ENCODE results near the gene SLC41A1. TPM values are rescaled to one million over a fixed set of nuclear protein-coding genes. Genes with fewer than 3 reads are reported as not detected.

SLC41A1 gene
- total RNA-seq, 4 donors from 2014 or later: 4.0 to 21.5 (median 6.8) TPM

DNA sequence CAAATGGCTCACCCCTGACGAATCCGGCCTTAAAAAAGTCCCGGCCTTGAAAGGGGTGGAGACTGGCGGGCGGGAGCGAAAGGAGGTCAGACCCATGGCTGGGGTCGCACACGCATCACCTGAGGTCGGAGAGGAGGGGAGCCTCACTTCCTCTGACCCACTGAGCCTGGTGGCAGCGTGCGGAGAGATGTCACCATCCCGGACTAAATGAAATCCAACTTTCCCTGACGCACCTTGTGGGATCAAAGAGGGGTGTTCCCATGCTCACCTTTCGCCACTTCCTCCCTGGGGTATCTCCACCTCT, 709 bp upstream of the SLC41A1 start:
- Histone ChIP-seq H3K4me1 (peaks cover 0 to 29% (median 4%) of the 10 kb centered on the region in 4 donors), H3K36me3 (no peaks in the 10 kb centered on the region), H3K27ac (peak overlapping the region; percentile 70 to 88 (median 82)), H3K27me3 (no peaks in the 10 kb centered on the region), H3K4me3 (peak overlapping the region; percentile 76 to 98 (median 84)), H3K9me3 (no peaks in the 10 kb centered on the region)
- peak in 1 of 3 donors; percentile 23 for DNase-seq
- TF ChIP-seq POLR2A (IDR thresholded peaks at IDR 0.05): no peak
- no peak for TF ChIP-seq CTCF (IDR thresholded peaks at IDR 0.05)

GRCh38 chr1:205812271-205812877, 624 bp downstream of the SLC41A1 start:
- H3K27ac ChIP-seq: peak overlapping the region; percentile 70 to 88 (median 82)
- H3K36me3 ChIP-seq: no peaks in the 10 kb centered on the region
- H3K4me1 ChIP-seq: peaks cover 0 to 29% (median 4%) of the 10 kb centered on the region in 4 donors
- H3K9me3 ChIP-seq: no peaks in the 10 kb centered on the region
- TF ChIP-seq POLR2A (IDR thresholded peaks at IDR 0.05): no peak
- no peak for TF ChIP-seq CTCF (IDR thresholded peaks at IDR 0.05)
- DNase-seq: peak in 2 of 3 donors; percentile 16 to 51
- no peaks in the 10 kb centered on the region for H3K27me3 ChIP-seq
- H3K4me3 ChIP-seq: peak overlapping the region; percentile 76 to 98 (median 84)

DNA sequence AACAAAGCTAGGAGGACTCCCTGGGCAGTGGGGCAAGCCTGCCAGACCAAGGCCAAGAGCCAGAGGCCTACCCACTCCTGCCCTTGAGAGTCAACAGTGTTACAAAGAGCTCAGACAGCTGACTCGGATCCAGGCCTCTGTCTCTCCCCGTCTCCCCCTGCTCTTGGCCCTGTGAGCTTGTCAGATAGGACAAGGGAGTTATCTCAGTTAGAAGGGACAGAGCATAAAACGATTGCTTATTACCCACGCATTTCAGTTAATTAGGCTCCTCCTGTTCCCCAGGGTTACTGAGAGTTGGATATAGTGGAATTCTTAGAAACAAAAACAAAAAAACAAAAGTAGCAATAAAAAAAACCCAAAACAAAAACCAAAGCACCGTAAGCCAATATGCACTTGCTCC, 1.3 kb downstream of the SLC41A1 start:
- H3K27me3 ChIP-seq: no peaks in the 10 kb centered on the region
- H3K4me1 ChIP-seq: peaks cover 0 to 29% (median 4%) of the 10 kb centered on the region in 4 donors
- H3K4me3 ChIP-seq: peak overlapping the region in 2 of 4 donors; percentile 83 to 86
- H3K36me3 ChIP-seq: no peaks in the 10 kb centered on the region
- peak overlapping the region in 2 of 4 donors; percentile 81 to 82 for H3K27ac ChIP-seq
- no peak for TF ChIP-seq CTCF (IDR thresholded peaks at IDR 0.05)
- no peak for TF ChIP-seq POLR2A (IDR thresholded peaks at IDR 0.05)
- no peaks in the 10 kb centered on the region for H3K9me3 ChIP-seq
- DNase-seq: no peak

DNA sequence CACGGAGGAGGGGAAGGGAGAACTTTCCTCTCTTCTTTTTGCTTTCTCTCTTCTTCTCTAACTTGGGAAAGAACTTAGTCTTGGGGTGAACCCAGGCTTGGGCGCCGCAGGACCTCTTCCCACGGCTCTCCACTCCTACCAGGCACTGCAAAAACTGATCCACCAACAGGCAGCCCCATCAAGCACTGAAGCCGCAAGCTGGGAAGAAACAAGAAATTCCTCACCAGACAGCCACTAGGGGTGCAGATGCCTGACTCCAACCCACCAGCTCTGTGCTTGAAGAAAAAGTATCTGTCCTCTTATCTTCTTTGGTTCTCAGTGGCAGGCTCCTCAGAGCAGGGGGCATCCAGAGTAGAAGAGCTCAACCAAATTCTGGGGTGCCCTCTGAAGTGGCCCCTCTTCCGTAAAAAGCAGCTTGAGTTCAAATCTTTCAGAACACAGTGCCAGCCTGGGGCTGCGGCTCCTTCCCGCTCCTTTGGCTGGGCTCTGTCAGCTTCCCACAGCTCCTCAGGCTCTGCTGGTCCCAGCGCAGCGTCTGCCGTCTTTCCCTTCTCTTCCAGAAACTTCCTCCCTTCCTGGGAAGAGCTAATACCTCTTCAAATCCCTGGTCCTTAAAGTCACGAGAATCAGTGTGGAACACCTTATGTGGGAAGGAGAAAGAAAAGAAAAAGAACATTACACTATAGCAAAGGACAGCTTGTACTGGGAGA, 2.4 kb downstream of the SLC41A1 start:
- H3K27ac ChIP-seq: no peak overlapping the region
- no peak for TF ChIP-seq CTCF (IDR thresholded peaks at IDR 0.05)
- no peak for TF ChIP-seq POLR2A (IDR thresholded peaks at IDR 0.05)
- no peak overlapping the region for H3K4me3 ChIP-seq
- DNase-seq: no peak
- peaks cover 0 to 39% (median 4%) of the 10 kb centered on the region in 4 donors for H3K4me1 ChIP-seq
- no peaks in the 10 kb centered on the region for H3K36me3 ChIP-seq
- no peaks in the 10 kb centered on the region for H3K27me3 ChIP-seq
- H3K9me3 ChIP-seq: no peaks in the 10 kb centered on the region

GRCh38 chr1:205809942-205810345, 3.1 kb downstream of the SLC41A1 start:
- H3K27me3 ChIP-seq: no peaks in the 10 kb centered on the region
- peaks cover 0 to 40% (median 4%) of the 10 kb centered on the region in 4 donors for H3K4me1 ChIP-seq
- H3K4me3 ChIP-seq: no peak overlapping the region
- H3K27ac ChIP-seq: no peak overlapping the region
- no peaks in the 10 kb centered on the region for H3K9me3 ChIP-seq
- no peak for TF ChIP-seq POLR2A (IDR thresholded peaks at IDR 0.05)
- no peak for TF ChIP-seq CTCF (IDR thresholded peaks at IDR 0.05)
- no peak for DNase-seq
- no peaks in the 10 kb centered on the region for H3K36me3 ChIP-seq
